ENCODE data around the gene SLC18A3.

SLC18A3 gene

GRCh38 chr10:49649936-49650723 lies 40.0 kb downstream of the SLC18A3 start:
- no peak for DNase-seq (ENCODE audit: low read depth in 1 of 2, low spot score in 1 of 2)

DNA sequence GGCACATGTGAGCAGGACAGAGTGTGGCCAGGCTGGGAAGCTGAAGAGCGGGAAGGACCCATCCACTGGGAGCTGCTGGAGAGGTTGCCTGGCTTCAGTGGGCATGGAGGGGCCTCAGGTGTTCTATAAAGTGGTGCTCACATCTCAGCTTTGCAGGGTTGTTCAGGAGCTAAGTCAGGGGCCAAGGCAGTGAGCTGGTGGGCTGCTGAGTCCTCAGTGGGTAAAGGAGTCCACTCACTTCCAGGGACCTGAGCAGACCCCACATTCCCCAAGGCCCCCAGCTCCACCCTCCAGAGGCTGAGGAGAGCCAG lies 40.6 kb downstream of the SLC18A3 start:
- no peak for DNase-seq (ENCODE audit: low read depth in 1 of 2, low spot score in 1 of 2)

DNA sequence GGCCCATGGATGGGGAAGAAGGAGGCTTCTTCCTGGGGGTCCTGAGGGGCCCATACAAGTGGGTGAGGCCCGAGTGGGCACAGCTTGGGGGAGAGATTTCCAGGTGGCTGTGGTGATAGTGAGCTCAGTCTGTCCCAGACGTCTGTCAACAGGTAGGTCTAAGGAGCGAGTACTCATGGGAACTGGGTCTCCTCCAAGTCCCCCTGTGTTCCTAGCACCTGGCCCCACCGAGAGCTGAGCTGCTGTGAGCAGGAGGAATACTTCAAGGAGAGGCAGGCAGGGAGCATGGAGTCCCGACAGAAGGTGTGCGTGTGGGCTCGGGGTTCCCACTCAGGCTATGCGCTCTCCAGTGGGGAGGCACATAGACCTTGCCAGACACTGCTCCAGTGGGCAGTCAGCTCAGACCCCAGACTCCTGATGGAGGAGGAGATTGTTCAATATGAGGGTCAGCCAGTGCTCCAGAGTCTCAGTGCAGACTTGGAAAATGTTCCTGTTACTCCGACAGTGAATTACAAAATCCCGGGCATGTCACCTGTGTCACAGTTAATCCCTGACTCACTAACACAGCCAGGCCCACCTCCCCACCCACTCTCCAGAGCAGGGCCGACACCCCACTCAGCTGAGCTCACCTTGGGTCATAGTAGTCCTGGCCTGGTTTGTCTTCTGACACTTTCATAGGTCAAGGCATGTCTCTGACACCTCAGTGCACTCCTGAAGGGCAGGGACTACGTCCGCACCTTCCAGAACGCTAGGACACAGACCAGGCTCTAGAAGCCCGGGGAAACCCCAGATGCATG lies 41.1 kb downstream of the SLC18A3 start:
- DNase-seq (ENCODE audit: low read depth in 1 of 2, low spot score in 1 of 2): no peak

DNA sequence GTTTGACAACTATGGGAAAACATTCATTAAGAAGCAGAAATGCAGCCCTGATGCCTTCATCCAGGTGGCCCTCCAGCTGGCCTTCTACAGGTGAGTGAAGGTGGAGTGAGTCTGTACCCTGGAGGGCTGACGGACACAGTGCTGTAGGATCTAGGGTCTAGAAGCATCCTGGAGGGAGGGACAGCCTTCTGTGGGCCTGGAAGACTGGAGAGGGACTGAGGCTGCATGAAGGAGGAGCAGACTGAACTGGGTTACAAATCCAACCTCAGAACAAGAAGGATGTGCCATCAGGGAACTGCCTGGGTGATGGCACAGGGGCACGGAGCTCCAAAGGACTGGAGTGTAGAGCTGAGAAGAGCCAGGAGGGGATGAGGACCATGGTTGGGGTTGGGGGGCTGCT lies 41.8 kb downstream of the SLC18A3 start:
- no peak for DNase-seq (ENCODE audit: low read depth in 1 of 2, low spot score in 1 of 2)

DNA sequence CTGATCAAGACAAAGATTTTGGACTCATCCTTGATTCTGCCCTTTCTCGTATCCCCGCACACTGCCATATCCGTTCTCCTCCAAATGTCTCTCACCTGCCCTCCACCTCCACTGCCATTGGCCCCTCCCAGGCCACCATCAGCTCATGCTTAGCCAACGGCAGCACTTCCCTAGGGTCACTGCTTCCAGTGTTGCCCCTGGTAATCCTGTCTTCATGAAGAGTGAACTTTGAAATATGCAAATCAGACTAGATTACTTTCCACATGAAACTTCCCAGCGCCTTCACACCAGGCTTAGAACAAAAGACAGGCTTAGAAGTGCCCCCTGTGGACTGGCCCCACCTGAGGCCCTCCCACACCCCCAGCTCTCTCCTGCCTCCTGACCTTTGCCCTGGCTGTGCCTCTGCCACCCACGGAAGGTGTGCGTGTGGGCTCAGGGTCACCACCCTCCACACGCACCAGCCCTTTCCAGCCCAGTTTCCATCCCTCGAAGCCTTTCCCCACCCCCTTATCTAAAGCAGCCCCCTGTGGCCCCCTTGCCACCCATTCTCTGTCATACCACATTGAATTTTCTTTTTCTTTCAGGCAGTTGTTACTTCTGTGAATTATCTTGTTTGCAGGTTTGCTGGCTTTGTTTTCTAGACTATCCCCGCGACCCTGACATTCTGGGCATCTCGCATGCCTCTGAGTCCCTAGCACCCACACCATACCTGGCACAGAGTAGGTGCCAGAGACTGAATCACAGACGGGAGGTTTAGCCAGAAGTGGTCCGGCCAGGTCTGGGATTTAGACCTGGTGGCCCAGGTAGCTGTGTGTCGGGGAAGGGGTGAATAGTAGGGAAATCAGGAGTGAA lies 42.5 kb downstream of the SLC18A3 start:
- DNase-seq (ENCODE audit: low read depth in 1 of 2, low spot score in 1 of 2): no peak

DNA sequence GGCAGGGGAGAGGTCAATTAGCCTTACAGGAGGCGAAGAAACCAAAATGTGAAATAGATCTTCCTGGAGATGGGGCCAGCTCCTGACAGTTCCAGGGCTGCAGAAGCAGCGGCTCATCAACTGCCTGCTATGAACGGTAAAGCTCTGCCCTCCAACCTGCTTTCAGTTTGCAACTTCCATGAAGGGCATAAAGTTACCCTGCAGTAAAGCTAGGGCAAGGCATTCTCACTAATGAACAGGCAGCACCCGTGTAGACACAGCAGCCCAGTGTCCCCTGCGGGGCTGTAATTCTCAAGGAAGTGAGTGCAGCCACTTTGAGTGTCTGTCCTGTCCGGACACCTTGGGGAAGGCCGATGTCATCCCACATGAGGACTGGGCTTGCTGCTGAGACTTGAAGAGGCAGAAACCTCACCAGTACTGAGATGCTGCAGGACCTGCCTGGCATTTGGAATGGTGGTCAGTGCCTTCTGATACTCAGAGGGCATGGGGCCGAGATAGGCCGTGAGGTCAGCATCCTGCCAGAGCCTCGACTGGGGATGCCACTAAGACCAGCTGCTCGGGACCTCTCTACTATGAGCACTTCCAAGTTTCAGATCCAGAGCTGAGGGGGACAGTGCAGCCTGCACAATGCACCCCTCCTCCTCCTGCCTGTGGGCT lies 43.3 kb downstream of the SLC18A3 start:
- DNase-seq (ENCODE audit: low read depth in 1 of 2, low spot score in 1 of 2): no peak

GRCh38 chr10:49654036-49654693 lies 44.1 kb downstream of the SLC18A3 start:
- DNase-seq (ENCODE audit: low read depth in 1 of 2, low spot score in 1 of 2): no peak

DNA sequence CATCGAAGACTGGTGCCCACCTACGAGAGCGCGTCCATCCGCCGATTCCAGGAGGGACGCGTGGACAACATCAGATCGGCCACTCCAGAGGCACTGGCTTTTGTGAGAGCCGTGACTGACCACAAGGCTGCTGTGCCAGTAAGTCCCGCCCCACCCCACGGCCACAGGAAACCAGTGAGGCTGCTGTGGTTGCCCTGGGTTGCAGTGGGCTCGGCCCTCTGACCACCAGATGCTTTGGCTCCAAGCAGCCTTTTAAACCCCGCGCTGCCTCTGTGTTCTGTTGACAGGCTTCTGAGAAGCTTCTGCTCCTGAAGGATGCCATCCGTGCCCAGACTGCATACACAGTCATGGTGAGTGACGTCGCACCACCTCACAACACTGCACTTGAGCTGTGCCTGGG lies 45.0 kb downstream of the SLC18A3 start:
- no peak for DNase-seq (ENCODE audit: low read depth in 1 of 2, low spot score in 1 of 2)

GRCh38 chr10:49656845-49657493 lies 46.9 kb downstream of the SLC18A3 start:
- DNase-seq (ENCODE audit: low read depth in 1 of 2, low spot score in 1 of 2): no peak

- no peak for DNase-seq (ENCODE audit: low read depth in 1 of 2, low spot score in 1 of 2)
Observed at GRCh38 chr10:49657606-49658005, 47.5 kb downstream of the SLC18A3 start.

DNA sequence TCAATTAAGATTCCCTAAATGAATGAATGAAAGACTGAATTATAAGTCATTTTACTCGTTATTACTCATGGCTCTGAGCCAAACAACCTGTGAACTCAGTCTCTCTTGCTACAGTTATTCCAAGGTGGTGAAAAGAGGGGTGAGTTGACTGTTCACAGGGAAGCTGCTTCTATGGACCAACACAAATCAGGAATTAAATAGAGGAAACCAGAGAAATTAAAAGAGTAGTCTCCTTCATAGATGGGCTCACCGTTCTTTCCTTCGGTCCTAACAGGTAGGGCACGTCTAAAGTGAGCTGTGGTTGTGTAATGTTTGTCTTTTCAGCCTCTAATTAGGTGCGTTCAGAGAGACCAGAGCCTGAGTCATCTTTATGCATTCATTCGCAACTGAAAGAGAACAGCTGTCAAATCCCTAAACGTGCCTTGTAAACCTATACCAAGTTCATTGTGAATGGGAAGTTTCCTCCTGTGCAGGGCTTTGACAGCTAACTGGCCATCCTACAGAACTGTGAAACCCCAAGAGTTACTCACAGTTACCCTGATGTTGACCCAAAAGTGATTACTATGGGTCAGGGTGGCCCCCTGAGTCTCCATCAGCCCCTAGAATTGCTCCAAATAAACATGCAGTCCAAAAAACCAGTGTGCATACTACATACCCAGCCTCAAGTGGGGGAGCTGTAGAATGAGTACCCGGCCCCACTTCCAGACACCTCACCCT lies 51.2 kb downstream of the SLC18A3 start:
- no peak for DNase-seq (ENCODE audit: low read depth in 1 of 2, low spot score in 1 of 2)
